NCI-H2081 (cell line): ENCODE measurements around the gene ANGEL2.
"Not testable (repeated sequence)": the region's sequence is repeated elsewhere in the genome, so short reads cannot be mapped to it uniquely, and the experiment has no call there.

ENCODE experiments used
- DNase-seq, 2 experiments: peaks; one replicate each; lab custom pipeline; 2025; lab: John Stamatoyannopoulos, UW

Gene ANGEL2, protein sequence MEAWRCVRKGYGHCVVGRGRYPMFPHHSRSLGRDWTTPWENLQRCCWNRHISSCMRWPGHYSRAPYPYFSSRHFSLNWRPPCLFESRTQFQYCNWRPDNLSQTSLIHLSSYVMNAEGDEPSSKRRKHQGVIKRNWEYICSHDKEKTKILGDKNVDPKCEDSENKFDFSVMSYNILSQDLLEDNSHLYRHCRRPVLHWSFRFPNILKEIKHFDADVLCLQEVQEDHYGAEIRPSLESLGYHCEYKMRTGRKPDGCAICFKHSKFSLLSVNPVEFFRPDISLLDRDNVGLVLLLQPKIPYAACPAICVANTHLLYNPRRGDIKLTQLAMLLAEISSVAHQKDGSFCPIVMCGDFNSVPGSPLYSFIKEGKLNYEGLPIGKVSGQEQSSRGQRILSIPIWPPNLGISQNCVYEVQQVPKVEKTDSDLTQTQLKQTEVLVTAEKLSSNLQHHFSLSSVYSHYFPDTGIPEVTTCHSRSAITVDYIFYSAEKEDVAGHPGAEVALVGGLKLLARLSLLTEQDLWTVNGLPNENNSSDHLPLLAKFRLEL

DNA sequence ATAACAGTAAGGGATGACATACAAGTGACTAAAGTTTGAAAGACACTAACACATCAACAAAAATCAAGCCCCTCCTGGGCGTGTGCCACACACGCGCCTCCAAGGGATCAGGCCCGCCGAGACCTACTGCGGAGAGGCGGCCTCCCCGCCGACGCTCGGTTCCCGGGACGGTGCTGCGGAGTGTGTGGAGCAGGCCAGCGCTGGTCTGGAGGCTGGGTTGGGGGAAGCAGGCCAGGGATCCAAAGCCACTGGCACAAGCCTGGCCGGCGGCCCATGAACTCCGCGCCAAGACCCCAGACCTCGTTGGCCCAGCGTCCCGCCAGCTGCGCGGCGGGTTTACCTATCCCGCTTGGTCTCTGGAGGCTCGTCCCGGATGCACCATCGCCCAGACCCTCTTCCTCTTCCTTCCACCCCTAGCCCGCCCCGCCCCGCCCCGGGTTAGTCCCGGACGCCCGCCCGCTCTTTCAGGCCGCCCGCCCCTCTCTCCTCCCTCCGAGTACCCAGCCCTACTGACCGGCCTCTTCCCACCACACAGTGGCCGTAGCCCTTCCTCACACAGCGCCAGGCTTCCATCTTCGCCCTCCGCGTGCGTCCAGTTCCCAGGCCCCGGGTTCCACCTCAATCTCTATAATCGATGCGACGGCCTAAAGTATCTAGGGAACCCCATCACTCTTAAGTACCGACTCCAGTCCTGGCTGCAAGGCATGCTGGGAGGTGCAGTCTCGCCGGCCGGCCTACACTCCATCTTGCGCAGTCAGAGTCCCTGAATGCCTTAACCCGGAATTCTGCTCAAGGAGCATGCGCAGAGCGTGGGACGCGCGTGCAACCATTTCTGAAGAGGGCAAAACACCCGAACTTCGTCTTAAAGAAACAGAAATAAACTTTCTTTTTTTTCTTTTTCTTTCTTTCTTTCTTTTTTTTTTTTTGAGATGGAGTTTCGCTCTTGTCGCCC is at the start of gene ANGEL2:
Gene ANGEL2, minus strand, starts transcription at position 769 of the 952 bp plus-strand sequence. Its CDS starts 196 bp downstream, at position 573.
- peak; percentile 97 to 99 for DNase-seq

DNA sequence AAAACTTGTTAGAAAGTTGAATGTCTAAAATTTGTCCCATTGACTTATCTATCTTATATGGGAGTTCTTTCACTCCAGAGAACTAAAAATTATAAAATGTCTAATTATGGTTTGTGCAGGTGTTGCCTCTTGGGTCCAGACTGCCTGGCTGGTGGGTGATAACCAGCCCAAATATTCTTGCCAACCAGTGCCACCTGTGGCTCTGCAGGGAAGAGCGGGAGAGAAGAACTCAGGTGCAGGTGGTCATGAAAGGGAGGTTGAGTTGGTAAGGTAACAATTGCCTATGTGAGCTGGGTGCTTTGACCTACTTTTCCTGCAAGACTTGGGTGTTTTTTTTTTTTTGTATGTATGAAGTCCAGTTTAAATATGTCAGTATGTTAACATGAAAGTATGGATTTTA is 45.6 kb upstream of the ANGEL2 start:
- peak; percentile 27 to 67 for DNase-seq

DNA sequence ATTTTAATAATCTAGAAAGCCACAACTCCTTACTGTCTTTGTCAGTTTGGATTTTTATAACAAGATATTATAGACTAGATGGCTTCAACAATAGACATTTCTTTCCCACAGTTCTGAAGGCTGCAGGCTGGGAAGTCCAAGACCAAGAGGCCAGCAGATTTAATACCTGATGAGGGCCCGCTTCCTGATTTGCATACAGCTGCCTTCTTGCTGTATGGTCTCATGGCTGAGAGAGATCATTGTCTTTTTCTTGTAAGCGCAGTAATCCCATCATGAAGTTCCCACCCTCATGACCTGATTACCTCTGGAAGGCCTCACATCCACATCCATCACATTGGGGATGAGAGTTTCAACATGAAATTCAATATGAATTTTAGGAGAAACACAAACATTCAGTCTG is 45.2 kb upstream of the ANGEL2 start:
- DNase-seq, result peak; percentile 54 to 76

DNA sequence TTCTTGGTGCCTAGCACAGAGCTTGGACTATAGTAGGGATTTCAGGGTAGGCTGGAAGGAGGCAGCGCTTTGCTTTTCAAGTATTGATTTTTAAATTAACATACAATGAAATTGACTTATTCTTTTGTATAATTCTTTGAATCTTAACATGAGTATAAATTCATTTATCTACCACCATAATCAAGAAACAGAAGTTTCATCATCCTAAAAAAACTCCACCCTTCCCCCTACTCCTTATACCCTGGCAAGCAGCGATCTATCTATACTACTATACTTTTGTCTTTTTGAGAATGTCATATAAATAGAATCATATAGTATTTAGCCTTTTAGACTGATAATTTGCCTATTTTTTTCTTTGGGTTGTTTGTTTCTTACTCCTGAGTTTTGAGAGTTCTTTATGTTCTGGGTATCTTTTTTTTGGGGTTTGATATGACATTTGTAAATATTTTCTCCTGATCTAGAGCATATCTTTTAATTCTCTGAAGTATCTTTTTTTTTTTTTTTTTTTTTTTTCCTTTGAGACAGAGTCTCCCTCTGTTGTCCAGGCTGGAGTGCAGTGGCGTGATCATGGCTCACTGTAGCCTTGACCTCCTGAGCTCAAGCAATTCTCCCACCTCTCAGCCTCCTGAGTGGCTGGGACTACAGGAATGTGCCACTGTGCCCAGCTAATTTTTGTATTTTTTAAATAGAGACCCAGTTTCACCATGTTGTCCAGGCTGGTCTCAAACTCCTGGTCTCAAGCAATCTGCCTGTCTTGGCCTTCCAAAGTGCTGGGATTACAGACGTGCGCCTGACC is 41.8 kb upstream of the ANGEL2 start:
- DNase-seq, result no peak

DNA sequence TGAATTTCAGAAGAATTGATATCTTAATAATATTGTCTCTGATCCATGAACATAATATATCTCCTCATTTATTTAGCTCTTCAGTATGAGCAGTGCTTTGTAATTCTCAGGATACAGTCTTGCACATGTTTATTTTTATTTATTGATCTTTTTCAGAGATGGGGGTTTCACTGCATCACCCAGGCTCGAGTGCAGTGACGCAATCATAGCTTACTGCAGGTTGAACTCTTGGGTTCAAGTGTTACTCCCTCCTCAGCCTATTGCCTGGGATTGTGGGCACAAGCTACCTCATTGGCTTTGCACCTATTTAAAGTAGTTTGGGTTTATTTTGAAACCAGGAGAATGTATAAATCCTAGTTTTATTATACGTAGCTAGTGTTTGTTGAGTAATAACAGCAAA is 40.1 kb upstream of the ANGEL2 start:
- no peak for DNase-seq

DNA sequence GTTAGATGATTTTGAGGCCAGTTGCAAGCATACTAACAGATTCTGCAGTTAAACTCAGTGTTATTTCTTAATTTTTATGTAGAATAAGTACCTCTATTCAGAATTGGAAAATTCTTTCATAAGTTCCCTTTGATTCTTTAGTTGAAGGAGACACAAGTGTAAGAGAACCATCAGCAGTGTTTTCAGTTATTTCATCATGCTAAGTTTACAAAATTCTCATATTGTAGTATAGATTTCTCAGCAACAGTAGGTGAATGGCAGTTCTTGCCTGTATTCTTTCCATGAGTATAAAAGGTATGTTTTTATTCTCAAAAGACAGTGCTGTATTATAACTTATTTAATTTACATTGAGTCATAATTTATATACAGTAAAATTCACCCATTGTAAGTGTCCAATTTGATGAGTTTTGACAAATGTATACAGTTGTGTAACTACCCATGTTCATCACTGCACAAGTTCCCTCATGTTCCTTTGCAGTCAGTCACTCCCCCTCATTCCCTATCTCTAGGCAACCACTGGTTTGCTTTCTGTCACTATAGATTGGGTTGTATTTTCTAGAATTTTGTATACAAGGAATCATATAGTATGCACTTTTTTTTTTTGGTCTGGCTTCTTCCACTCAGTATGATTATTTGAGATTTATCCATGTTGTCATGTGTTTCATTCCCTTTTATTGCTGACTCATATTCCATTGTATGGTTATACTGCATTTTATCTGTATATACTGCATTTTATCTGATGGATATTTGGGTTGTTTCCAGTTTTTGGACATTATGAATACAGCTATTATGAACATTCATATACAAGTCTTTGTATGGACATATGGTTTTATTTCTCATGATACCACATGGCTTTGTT is 39.3 kb upstream of the ANGEL2 start:
- DNase-seq, result no peak

DNA sequence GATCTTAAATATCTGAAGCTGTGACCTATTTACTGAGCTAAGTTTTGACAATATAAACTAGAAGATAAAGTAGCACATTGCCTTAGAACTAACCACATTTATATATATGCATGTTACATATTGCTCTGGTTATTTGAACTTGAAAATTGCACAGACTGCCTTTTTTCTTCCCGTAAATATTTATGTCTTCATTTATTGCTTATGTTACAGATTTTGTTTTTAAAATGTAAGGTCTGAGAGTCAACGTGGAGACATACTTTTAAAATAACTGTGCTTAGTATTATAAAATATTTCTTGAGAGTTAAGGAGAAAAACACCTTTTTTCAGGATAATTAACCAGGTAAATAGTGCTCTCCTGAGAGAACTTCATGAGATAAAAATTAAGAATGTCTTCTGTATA is 38.5 kb upstream of the ANGEL2 start:
- DNase-seq, result no peak

DNA sequence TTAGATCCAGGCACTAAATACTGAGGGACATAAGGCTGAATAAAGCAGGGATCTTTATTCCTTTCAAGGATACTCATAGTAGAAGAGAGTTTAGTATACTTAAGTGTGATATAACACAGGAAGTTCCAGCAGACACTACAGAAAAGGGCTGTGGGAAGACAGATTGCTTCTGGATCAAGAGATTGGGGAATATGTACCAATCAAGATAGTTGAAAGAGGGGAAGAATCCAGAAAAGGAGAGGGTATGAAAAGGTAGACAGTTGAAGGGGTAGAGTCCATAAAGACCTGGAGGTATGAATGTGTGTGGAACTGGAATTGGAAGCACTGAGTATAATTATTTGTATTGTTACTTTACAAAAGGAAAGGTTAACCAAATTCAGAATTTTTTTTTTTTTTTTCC is 37.8 kb upstream of the ANGEL2 start:
- DNase-seq, result no peak

DNA sequence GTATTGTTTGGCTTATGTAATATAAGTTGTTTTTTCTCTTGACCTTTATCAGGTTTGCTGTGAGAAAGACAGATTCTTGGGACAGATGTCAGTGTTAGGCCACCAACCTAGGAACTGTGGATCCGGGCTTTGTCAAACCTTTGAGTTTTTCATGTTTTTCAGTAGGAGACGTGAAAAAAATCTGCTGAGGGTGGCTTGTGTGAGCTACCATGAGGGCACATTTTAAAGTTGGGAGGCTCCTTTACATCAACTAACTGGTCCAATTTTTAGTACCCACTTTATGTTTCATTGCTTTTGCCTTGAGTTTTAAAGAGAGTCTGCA is 36.2 kb upstream of the ANGEL2 start:
- no peak for DNase-seq

DNA sequence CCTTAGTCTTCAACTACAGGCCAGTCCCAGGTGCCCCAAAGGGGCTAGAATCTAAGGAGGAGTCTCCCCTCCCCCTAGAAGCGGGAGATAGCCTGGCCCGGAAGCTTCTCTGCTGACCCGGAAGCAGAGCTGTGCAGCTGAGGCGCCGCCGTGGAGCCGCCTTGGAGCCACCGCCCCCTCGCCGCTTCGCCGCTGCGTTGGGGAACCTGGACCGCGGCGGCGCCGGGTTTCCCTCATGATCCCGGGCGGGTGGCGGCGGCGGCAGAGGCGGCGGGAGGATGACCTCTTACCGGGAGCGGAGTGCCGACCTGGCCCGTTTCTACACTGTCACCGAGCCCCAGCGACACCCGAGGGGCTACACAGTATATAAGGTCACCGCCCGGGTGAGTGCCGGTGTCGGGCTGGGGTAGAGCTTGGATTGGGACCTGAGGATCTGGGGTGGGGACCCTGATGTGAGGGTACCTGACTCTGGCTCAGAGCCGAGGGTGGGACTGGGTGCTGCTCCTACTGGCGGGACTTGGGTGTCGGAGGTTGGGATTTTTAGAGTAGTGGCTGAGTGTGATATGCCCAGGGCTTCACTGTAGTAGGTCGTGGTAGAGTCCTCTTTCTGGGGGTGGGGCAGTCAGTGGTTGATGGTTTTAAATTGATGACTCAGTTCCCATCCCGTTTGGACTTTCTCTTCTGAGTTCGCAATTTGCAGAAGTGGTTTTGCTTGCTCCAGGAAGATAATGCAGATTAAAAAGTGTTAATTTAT is 35.6 kb upstream of the ANGEL2 start, which contains the start of gene RPS6KC1:
Gene RPS6KC1, plus strand, starts transcription at position 115 of the 754 bp plus-strand sequence. Its CDS starts 164 bp downstream, at position 279.
- DNase-seq, result peak; percentile 91 to 93

DNA sequence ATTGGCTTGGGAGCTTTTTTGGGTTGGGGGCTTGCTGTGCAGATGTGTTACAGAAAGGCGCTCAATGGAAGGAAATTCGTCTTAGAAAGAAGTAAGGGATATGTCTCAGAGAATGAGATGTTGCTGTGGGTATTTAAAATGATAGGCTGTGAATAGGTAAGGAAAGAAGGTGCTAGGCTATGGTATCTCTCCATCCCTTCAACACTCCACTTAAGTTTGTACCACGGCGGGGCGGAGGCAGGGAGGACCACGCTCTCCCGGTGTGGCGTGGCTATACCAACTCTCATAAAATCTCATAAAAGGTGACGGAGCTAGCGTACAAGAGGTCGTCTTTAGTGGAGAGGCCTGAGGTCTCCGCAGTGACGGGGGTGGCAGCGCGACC is 35.1 kb upstream of the ANGEL2 start:
- DNase-seq, result no peak

DNA sequence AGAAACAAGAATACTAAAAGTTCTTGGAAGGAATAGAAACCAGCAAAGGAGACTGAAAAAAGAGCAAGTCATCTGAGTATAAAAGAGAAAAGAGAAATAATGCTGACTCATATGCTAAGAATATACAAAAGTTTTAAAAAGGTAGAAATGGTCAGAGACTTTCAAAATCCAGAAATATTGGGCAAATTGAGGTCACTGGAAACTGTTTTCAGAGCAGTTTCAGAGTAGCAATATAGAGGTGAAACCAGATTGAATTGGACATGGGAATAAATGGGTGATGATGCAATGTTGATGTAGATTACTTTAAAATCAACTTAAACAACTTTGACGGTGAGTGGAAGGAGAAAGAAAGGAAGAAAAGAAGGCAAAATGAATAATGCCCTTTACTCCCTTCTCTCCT is 33.6 kb upstream of the ANGEL2 start:
- DNase-seq, result no peak

DNA sequence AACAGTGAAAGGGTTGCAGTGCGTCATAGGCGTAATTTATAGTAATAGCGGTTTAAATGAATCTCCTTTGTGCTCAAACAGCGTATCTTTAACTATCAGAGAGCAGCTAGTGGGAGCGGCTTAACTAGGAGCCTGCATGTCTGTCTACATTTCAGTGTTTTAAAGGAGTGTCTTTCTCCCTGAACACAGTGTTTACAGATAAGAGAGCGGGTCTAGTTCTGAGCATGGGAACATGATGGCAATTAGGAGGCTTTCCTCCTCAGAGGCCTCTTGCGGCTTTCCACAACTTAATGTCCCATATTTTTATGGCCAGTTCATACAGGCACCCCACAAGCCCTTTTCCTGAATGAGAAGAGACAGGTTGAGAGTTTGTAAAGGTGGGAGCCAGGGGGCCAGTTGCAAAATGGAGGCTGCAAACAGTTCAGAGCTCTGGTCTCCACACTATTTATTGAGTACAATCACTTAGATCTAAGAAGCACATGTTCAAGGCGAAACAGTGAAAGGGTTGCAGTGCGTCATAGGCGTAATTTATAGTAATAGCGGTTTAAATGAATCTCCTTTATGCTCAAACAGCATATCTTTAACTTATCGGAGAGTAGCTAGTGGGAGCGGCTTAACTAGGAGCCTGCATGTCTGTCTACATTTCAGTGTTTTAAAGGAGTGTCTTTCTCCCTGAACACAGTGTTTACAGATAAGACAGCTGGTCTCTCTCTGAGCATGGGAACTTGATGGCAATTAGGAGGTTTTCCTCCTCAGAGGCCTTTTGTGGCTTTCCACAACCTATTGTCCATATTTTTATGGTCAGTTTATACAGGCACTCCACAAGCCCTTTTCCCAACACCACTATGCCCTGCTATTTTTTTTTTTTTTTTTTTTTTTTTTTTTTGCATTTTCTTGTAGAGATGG is 29.9 kb upstream of the ANGEL2 start:
- not testable (repeated sequence) for DNase-seq

DNA sequence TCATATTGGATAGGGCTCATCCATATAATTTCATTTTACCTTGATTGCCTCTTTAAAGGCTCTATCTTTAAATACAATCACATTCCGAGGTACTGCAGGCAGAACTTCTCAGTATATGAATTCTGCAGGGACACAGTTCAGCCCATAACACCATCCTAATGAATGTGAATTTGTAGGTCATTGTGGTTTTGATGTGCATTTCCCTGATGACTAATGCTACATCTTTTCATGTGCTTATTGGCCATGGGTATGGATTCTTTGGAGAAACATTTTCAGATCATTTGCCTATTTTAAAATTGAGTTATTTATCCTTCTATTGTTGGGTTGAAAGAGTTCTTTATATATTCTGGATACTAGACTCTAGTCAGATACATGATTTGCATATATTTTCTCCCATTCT is 25.8 kb upstream of the ANGEL2 start:
- DNase-seq, result no peak

DNA sequence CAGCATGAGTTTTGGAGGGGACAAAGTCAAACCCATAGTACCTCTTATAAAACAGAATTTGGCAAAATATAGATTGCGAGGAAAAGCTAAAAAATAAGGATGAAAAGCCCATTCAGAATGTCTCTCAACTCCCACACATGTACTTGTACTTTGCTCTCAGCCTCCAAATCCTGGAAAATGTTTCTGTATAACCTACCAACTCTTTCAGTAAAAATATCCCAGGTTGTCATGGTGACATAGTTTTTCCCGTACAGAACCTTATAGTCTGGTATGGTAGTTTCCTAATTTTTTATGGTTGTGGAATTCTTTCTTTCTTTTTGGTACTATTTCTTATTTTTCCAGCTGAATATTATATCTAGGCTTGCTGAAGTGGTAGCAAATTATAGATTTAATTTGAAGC is 19.9 kb upstream of the ANGEL2 start:
- no peak for DNase-seq

DNA sequence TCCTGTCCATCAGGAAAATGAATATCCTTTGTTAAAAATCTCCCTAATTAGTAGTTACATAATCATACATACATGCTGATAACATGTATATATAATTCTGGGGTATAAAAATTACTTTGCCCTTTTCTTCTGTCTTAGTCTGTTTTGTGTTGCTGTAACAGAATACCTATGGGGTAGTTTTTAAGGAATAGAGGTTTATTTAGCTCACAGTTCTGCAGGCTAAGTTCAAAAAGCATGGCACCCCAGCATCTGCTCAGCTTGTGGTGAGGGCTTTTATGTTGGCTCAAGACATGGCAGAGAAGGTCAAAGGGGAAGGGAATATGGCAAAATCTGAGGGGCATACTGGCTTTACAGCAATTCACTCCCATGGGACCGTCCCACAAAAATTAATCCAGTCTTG is 19.0 kb upstream of the ANGEL2 start:
- DNase-seq, result no peak

DNA sequence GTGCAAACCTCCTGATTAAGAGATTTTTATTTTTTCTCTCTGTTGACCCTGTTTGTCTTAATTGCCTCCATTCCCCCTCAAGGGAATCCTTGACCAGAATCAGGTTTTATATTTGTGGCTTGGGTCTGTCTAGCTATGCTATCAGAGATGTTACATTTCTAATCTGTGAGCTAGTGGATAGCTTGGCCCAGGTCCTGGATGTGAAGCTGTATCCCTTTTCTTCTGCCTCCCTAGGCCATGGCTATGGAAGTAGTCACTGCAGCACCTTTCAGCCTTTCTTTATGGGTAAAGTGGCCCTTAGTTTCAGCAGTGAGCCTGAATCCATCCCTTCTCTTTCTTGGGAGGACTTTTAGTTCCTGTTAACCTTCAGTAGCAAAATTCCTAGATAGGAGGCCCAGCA is 17.0 kb upstream of the ANGEL2 start:
- no peak for DNase-seq

DNA sequence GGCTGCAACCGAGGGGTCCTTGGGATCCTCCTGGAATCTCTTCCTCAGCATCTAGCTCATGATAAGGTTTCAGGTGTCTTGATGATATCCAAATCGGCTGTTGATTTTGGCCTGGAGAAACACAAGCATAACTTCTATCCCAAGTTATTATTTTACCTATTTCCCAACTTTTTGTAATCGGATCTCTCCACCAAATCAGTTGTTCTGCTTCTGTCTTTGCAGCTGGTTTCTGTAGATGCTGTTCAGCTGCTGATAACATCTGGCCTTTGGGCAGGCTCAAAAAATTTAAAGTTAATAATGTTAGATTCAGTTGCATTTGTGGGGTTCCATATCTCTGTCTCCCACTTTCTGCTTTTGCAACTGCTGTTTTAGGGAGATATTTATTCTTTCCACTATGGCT is 11.4 kb upstream of the ANGEL2 start:
- DNase-seq, result not testable (repeated sequence)

DNA sequence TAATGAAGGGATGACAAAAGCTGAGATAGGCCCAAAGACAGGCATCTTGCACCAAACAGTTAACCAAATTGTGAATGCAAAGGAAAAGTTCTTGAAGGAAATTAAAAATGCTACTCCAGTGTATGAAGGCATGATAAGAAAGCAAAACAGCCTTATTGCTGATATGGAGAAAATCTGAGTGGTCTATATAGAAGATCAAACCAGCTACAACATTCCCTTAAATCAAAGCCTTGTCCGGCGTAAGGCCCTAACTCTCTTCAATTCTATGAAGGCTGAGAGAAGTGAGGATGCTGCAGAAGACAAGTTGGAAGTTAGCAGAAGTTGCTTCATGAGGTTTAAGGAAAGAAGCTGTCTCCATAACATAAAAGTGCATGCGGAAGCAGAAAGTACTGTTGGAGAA is 4.3 kb upstream of the ANGEL2 start:
- no peak for DNase-seq
